ENCODE data around the gene ARMC2. TPM values are rescaled to one million over a fixed set of nuclear protein-coding genes. Genes with fewer than 3 reads are reported as not detected.

The ARMC2 gene
- total RNA-seq, 3 donors from 2014 or later, result 4.3 to 7.9 (median 7.2) TPM

DNA sequence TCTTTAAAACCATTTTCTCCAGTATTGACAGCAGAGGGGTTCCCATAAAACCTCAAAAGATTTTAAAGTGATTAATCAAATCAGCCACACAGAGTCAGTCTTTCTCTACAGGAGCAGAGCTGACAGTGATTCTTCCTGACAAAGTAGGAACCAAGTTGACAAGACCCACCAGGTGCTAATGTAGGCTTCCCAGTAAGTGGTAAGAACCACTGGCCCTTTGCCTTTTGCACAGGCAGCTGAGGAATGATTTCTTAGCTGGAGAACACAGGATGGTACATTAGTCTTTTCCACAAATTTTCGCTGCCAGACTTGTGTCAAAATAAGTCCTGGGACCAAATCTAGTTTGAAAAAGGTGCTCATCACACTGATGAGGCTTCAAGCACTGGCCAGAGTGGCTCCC, 95.8 kb downstream of the ARMC2 start:
- H3K27me3 ChIP-seq, result no peaks in the 10 kb centered on the region
- DNase-seq (ENCODE audit: low spot score in 2 of 2), result no peak
- H3K27ac ChIP-seq, result peak overlapping the region; percentile 89 to 94
- no peak overlapping the region for H3K4me3 ChIP-seq
- H3K4me1 ChIP-seq, result peaks cover 8 to 27% of the 10 kb centered on the region in 2 donors
- H3K9me3 ChIP-seq, result no peaks in the 10 kb centered on the region
- H3K36me3 ChIP-seq, result no peaks in the 10 kb centered on the region
- intact Hi-C loops (cut with DNase I; ENCODE audit: low total_unique reads), result no loop called here
- TF ChIP-seq POLR2A (IDR thresholded peaks at IDR 0.05), result no peak
- no peak for TF ChIP-seq CTCF (IDR thresholded peaks at IDR 0.05)
- no peak for TF ChIP-seq POLR2AphosphoS5 (IDR thresholded peaks at IDR 0.05)

- Histone ChIP-seq H3K27me3 (no peaks in the 10 kb centered on the region), H3K27ac (peak overlapping the region; percentile 89 to 94), H3K36me3 (no peaks in the 10 kb centered on the region), H3K4me3 (peak overlapping the region in 2 of 3 donors; percentile 12 to 42), H3K4me1 (peaks cover 8 to 27% of the 10 kb centered on the region in 2 donors), H3K9me3 (no peaks in the 10 kb centered on the region)
- intact Hi-C loops (cut with DNase I; ENCODE audit: low total_unique reads), result no loop called here
- no peak for TF ChIP-seq POLR2A (IDR thresholded peaks at IDR 0.05)
- TF ChIP-seq CTCF (IDR thresholded peaks at IDR 0.05), result no peak
- peak; percentile 20 to 56 (median 39) for TF ChIP-seq POLR2AphosphoS5 (IDR thresholded peaks at IDR 0.05)
- no peak for DNase-seq (ENCODE audit: low spot score in 2 of 2)
These were observed 96.8 kb downstream of the ARMC2 start for GRCh38 chr6:108944707-108945680.

DNA sequence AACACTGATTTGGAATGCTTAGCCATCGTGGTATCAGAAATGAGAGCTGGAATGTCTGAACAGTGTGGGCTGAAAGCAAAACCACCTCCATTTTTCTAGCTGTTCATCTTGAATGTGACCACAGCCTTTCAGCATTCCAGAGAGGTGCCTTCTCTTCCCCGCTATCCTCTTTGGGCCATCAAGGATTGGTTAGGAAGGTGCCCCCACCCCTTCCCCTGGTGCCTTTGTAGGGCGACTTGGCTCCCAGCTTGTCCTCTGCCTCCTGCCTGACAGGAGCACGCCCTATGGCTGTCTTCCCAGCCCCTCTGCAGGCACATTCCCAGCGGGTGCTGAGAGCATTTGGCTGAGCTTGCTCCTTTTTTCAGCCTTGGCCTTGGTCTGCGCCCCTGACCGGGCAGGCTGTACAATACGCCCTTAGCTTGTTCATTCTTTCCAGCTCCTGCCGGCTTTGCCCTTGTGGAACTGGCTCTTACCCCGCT, 97.5 kb downstream of the ARMC2 start:
- H3K9me3 ChIP-seq, result no peaks in the 10 kb centered on the region
- TF ChIP-seq POLR2AphosphoS5 (IDR thresholded peaks at IDR 0.05), result peak in 1 of 3 donors; percentile 20
- no peak for TF ChIP-seq CTCF (IDR thresholded peaks at IDR 0.05)
- no peak for TF ChIP-seq POLR2A (IDR thresholded peaks at IDR 0.05)
- H3K36me3 ChIP-seq, result no peaks in the 10 kb centered on the region
- H3K4me3 ChIP-seq, result peak overlapping the region in 2 of 3 donors; percentile 7 to 42
- DNase-seq (ENCODE audit: low spot score in 2 of 2), result no peak
- no peaks in the 10 kb centered on the region for H3K27me3 ChIP-seq
- peaks cover 8 to 27% of the 10 kb centered on the region in 2 donors for H3K4me1 ChIP-seq
- peak overlapping the region; percentile 89 to 94 for H3K27ac ChIP-seq
- intact Hi-C loops (cut with DNase I; ENCODE audit: low total_unique reads), result no loop called here

DNA sequence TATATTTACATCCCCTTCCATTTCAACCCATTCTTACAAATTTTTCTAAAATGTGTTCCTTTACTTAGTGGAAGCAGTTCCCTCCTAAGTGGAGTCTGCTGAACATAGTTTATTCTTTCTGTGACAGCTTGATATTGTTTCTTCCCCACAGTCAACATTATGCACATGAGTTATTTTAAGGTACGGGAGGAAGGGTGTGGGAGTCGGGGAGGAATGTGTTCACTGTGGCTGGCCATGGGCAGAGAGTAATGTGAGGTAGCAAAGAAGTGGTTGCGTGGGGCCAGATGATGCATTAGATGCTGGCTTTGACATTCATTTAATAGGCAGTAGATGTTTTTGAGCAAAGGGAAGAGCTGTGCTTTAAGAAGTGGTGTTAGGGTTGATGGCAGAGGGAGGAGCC, 98.5 kb downstream of the ARMC2 start:
- TF ChIP-seq POLR2A (IDR thresholded peaks at IDR 0.05) (no peak), CTCF (IDR thresholded peaks at IDR 0.05) (no peak), POLR2AphosphoS5 (IDR thresholded peaks at IDR 0.05) (no peak)
- intact Hi-C loops (cut with DNase I; ENCODE audit: low total_unique reads), result no loop called here

More for the DNA sequence above, 98.5 kb downstream of the ARMC2 start:
- H3K4me1 ChIP-seq, result peaks cover 8 to 27% of the 10 kb centered on the region in 2 donors
- H3K9me3 ChIP-seq, result no peaks in the 10 kb centered on the region
- peak overlapping the region; percentile 89 to 94 for H3K27ac ChIP-seq
- no peaks in the 10 kb centered on the region for H3K27me3 ChIP-seq
- H3K36me3 ChIP-seq, result no peaks in the 10 kb centered on the region
- no peak overlapping the region for H3K4me3 ChIP-seq
- DNase-seq (ENCODE audit: low spot score in 2 of 2), result no peak
